Fibroblast of the aortic adventitia (primary cell): ENCODE measurements around the gene LIN7B. TPM values are rescaled to one million over a fixed set of nuclear protein-coding genes. Genes with fewer than 3 reads are reported as not detected.
A peak's percentile ranks its signal among the peaks of the same experiment; 100 is the strongest.

Source experiments
- DNase-seq: peaks from one replicate; pipeline ENCODE4 v3.0.0-alpha.2; 2010; ENCODE audit warnings: low read depth
- H3K4me3 ChIP-seq: 2 replicates; pipeline ENCODE4 v1.5.1; 2011; ENCODE audit warnings: low read depth, mild to moderate bottlenecking, control low read depth, low read length, moderate library complexity
- CTCF ChIP-seq: IDR thresholded peaks from 2 replicates; pipeline ENCODE4 v1.5.1; 2011; ENCODE audit warnings: mild to moderate bottlenecking, low read length, control low read depth, inconsistent platforms; ENCODE audit not compliant: insufficient read depth
- total RNA-seq: library from RNA; depleted of rRNA; stranded (reverse); fragments of >200 nt; gene quantifications from 2 replicates; pipeline ENCODE4 v1.2.3, GENCODE V29; 2012; ENCODE audit warnings: low replicate concordance

LIN7B gene
- total RNA-seq, 1 donor = 3.7 TPM

DNA sequence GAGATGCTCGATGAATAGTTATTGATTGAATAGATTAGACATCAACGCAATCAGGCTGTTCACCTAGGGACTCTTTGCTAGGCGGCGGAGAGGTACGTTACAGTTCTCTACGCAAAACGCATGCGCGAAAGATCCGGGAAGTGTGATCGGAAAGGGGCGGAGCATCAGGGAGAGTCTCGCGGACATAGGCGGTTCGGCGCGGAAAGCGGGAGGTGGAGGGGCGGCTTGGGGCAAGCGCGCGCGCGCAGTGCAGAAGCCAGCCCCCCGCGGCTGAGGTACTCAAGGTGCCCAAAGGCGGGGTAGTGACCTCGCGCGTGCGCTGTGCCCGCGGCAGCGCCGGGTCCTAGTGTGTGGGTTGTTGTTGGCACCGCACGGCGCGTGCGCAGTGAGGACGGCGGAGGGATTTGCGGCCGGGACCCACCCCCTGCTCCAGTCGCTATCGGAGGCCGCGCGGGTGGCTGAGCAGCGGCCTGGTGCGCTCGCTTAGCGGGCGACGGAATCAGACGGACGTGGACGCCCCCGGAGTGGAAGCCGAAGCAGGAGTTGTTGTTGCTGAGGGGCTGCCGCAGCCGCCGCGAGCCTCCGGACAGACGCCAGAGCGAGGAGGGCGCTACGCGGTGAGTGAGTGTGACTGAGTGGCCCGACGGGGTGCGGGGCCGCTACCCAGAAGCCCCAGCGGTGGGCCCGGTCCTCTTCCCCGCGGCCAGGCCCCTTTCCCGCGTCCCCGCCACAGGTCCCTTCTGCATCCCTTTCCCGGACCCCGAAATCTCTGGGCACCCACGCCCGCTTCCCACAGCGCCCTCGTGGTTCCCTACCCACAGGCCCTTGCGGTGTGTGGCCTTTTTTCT lies 28.9 kb upstream of the LIN7B start, which contains the start of gene SNRNP70:
TSS of gene SNRNP70 (plus strand) at position 432 of the 848 bp plus-strand sequence. CDS start 964 bp downstream, outside the sequence.
- peak within 1 kb of the TSS; percentile 96 for H3K4me3 ChIP-seq
- peak; percentile 99 for DNase-seq
- TF ChIP-seq CTCF = no peak

- TF ChIP-seq CTCF = no peak
- H3K4me3 ChIP-seq = peak overlapping the region; percentile 96
- DNase-seq = no peak
These were observed 28.3 kb upstream of the LIN7B start for GRCh38 chr19:49085868-49086232.

GRCh38 chr19:49086296-49086695 lies 27.9 kb upstream of the LIN7B start:
- TF ChIP-seq CTCF = no peak
- peak overlapping the region; percentile 96 for H3K4me3 ChIP-seq
- no peak for DNase-seq

- no peak for TF ChIP-seq CTCF
- no peak for DNase-seq
- no peak overlapping the region for H3K4me3 ChIP-seq
These were observed 22.7 kb upstream of the LIN7B start for GRCh38 chr19:49091391-49092038.

GRCh38 chr19:49092686-49093085 lies 21.5 kb upstream of the LIN7B start:
- no peak for TF ChIP-seq CTCF
- no peak for DNase-seq
- no peak overlapping the region for H3K4me3 ChIP-seq

- H3K4me3 ChIP-seq = no peak overlapping the region
- no peak for TF ChIP-seq CTCF
- DNase-seq = peak; percentile 28
These were observed 19.4 kb upstream of the LIN7B start for GRCh38 chr19:49094505-49095482.
